GM10266 (cell line): ENCODE results near the gene FARP1.

ENCODE experiments used
- DNase-seq: peaks from one replicate; pipeline ENCODE4 v3.0.0; 2012; ENCODE audit errors: extremely low spot score
- TF ChIP-seq, protein P1 (sequence below): IDR thresholded peaks from 2 replicates; pipeline ENCODE4 v1.5.1; 2012; ENCODE audit warnings: mild to moderate bottlenecking, low read depth; ENCODE audit not compliant: control insufficient read depth, insufficient read depth; ENCODE audit errors: missing control alignments

FARP1 gene

DNA sequence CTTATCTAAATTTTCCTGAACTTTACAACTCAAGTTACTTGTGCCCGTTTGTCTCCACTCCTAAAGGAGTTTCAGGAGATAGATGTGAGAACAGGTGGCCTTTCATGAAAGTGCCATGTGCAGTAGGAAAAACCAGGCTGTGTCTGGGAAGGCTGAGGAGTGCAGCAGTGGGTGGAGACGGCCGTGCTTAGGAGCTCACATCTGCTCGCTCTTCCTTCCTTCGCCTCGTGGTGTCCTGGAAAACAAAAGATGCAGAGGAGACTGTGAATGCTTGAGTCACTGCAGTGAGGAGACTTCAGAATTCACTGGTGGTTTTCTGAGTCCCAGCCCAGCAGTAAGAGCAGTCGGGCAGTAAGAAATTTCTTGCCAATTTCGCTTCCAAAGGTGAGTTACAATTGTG, 172.6 kb downstream of the FARP1 start:
- TF ChIP-seq, protein P1, sequence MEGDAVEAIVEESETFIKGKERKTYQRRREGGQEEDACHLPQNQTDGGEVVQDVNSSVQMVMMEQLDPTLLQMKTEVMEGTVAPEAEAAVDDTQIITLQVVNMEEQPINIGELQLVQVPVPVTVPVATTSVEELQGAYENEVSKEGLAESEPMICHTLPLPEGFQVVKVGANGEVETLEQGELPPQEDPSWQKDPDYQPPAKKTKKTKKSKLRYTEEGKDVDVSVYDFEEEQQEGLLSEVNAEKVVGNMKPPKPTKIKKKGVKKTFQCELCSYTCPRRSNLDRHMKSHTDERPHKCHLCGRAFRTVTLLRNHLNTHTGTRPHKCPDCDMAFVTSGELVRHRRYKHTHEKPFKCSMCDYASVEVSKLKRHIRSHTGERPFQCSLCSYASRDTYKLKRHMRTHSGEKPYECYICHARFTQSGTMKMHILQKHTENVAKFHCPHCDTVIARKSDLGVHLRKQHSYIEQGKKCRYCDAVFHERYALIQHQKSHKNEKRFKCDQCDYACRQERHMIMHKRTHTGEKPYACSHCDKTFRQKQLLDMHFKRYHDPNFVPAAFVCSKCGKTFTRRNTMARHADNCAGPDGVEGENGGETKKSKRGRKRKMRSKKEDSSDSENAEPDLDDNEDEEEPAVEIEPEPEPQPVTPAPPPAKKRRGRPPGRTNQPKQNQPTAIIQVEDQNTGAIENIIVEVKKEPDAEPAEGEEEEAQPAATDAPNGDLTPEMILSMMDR, result no peak
- no peak for DNase-seq

DNA sequence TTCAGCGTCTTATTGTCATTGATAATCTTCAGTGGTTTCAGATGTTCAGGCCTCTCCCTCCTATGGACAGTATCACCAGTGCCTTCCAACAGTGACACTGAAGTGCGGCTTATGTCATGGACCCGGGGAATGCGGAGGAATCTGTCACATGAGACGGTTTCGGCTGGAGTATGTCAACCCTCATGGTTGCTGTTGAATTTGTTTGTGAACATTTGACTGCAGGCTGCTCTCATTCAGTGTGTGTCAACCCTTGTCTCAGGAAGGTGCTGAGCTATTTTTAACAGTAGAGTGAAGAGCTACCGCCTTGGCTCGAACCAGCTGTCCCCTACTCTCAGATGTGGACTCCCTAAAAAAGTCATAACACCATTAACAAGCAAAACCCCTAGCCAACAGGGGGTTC, 173.0 kb downstream of the FARP1 start:
- TF ChIP-seq, protein P1, result no peak

DNA sequence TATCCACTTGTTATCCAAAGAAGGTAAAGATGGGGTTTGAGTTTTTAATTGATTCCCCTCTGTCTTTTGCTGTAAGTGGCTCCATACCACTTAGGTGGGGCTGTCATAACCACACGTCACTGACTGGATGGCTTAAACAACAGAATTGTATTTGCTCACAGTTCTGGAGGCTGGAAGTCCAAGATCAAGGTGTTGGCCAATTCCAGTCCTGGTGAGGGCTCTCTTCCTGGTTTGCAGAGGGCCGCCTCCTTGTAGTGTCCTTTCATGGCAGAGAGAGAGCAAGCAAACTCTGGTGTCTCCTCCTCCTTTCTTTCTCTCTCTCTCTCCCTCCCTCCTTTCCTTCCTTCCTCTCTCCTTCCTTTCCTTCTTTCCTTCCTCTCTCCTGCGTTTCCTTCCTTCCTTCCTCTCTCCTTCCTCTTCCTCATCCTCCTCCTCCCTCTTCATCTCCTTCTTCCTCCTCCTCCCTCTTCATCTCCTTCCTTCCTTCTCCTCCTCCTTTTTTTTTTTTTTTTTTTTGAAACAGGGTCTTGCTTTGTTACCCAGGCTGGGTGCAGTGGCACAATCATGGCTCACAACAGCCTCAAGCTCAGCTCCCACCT, 174.8 kb downstream of the FARP1 start:
- TF ChIP-seq, protein P1, result no peak
- no peak for DNase-seq

More for the DNA sequence above, 173.0 kb downstream of the FARP1 start:
- no peak for DNase-seq

DNA sequence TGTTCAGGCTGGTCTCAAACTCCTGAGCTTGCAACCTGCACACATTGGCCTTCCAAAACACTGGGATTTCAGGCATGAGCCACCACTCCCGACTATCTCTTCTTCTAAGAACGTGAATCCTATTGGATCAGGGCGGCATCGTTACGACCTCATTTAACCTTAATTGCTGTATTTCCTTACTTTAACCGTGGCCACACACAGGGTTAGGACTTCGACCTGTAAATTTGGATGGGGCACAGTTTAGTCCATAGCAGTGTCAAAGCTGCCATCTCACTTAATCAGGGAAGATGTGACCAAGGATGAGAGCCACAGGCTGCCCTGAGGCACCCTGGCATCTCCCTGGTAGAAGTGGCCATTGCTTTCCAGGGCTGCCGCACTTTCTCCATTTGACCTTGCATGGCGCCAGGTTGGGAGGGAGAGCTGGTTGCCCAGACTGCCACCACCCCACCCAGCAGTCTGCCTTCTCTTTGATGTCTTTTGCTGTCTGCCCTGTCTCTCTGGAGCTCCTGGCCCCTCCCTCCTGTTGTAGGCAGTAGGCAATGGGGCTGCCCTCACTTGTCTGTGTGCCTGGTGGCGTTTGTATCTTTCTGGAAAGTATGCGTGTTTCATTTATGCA, 175.5 kb downstream of the FARP1 start:
- no peak for DNase-seq
- TF ChIP-seq, protein P1, result no peak

DNA sequence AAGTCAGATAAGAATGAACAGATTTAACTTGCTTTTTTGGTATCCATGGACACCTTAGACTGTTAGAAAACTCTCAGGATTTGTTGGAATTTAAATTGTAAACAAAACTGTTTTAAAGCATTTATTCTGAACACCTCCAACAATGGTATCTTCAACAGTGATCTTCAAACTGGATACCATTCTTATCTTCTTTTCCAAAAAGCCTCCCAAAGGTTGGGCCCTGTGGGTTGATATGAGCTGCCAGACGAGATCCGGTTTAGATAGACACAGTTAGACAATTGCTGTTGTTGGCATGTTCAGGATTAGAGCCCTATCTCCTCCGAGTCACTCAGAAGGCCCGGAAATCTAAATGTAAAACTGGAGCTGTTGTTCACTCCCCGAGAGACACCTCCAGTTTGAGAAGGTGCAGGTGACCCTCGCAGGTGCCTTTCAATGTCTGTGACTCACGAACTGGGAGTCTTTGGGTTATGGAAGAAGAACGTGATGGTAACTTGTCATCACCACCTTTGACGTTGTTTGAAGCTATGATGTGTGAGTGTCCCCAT, 177.7 kb downstream of the FARP1 start:
- TF ChIP-seq, protein P1, result no peak
- no peak for DNase-seq

DNA sequence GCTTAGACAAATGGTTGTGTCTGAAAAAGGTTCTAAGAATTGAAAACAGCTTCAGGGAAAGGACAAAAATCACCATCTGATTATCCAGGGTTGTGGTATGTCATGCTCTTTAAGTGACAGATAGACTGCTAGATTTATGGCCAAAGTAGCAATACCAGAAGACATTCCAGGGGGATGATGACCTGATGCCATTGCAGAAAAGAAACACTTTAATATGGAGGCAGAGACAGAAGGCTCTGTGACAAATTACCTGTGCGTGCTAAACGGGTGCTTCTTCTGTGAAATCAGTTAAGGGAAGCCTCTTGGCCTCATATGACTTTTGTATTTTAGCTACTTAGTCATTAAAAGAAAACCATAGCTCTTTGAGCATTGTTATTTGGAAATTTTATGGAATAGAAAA, 178.5 kb downstream of the FARP1 start:
- TF ChIP-seq, protein P1, result no peak
- no peak for DNase-seq

DNA sequence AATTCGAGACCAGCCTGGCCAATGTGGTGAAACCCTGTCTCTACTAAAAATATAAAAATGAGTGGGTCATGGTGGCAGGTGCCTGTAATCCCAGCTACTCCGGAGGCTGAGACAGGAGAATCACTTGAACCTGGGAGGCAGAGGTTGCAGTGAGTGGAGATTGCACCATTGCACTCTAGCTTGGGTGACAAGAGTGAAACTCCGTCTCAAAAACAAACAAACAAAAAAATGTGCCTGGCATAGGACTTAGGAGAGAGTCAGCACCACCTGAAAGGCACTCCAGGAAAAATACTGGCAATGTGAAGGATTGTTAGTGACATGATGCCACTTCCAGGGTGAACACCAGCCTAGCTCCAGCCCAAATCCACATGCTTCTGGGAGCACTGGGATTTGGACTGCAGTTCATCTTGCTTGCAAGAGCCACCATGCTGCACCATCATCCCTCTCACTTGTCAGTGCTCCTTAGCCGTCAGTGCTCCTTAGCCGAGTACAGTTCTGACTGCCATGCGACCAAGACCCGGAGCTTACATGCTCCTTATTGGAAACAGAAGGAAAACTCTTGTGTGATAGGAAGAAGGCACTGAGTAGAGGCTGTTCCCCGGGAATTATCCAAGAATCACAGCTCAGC, 179.3 kb downstream of the FARP1 start:
- TF ChIP-seq, protein P1, result no peak
- no peak for DNase-seq
